Measurements from ENCODE around the gene MUC6. TPM values are rescaled to one million over a fixed set of nuclear protein-coding genes. Genes with fewer than 3 reads are reported as not detected.

The MUC6 gene
- total RNA-seq, 1 experiment from 2014 or later: not detected

DNA sequence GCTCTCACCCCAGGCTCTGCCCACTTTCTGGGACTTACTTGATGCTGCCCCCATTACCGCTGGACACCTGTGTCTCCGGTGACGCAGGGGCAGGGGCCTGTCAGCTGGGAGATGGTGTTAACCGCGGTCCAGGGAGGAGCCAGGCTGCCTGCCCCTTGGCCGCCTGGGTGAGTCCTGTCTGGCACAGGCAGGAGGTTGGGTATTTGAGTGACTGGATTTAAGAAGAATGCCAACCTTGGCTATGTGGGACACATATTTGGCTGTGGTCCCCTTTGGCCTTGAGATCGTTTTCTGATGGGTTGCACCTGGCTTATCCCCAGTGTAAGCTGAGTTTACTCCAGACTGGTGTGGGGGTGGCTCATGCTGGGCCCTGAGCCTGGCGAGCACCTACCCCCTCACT is 2.5 kb downstream of the MUC6 start:
- Histone ChIP-seq H3K36me3 (ENCODE audit: insufficient read depth, low read length, poor library complexity, severe bottlenecking) (no peaks in the 10 kb centered on the region), H3K4me3 (ENCODE audit: low read depth, low read length, poor library complexity, severe bottlenecking) (no peak overlapping the region), H3K4me1 (ENCODE audit: insufficient read depth, low read length, poor library complexity, severe bottlenecking) (no peaks in the 10 kb centered on the region), H3K27ac (ENCODE audit: low read depth, low read length, poor library complexity, severe bottlenecking) (no peak overlapping the region), H3K27me3 (replicated peaks; ENCODE audit: insufficient read depth, low read depth, low read length, poor library complexity) (no peaks in the 10 kb centered on the region), H3K9me3 (ENCODE audit: low read depth, low read length, poor library complexity, severe bottlenecking) (no peaks in the 10 kb centered on the region)
- TF ChIP-seq EZH2 (IDR thresholded peaks at IDR 0.05; ENCODE audit: borderline replicate concordance, low read depth, low read length, poor library complexity, severe bottlenecking): no peak
- TF ChIP-seq, protein P1, sequence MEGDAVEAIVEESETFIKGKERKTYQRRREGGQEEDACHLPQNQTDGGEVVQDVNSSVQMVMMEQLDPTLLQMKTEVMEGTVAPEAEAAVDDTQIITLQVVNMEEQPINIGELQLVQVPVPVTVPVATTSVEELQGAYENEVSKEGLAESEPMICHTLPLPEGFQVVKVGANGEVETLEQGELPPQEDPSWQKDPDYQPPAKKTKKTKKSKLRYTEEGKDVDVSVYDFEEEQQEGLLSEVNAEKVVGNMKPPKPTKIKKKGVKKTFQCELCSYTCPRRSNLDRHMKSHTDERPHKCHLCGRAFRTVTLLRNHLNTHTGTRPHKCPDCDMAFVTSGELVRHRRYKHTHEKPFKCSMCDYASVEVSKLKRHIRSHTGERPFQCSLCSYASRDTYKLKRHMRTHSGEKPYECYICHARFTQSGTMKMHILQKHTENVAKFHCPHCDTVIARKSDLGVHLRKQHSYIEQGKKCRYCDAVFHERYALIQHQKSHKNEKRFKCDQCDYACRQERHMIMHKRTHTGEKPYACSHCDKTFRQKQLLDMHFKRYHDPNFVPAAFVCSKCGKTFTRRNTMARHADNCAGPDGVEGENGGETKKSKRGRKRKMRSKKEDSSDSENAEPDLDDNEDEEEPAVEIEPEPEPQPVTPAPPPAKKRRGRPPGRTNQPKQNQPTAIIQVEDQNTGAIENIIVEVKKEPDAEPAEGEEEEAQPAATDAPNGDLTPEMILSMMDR (conservative IDR thresholded peaks at IDR 0.05; ENCODE audit: low read depth, low read length): no peak
- BruUV-seq (replicated peaks): no TSS peak
- ChIA-PET POLR2A (ENCODE audit: low non-redundant PET) (no interaction called here), CTCF (no interaction called here)
- DNase-seq (ENCODE audit: low spot score): no peak
- intact Hi-C loops (cut with micrococcal nuclease; ENCODE audit: unreplicated experiment): no loop called here

DNA sequence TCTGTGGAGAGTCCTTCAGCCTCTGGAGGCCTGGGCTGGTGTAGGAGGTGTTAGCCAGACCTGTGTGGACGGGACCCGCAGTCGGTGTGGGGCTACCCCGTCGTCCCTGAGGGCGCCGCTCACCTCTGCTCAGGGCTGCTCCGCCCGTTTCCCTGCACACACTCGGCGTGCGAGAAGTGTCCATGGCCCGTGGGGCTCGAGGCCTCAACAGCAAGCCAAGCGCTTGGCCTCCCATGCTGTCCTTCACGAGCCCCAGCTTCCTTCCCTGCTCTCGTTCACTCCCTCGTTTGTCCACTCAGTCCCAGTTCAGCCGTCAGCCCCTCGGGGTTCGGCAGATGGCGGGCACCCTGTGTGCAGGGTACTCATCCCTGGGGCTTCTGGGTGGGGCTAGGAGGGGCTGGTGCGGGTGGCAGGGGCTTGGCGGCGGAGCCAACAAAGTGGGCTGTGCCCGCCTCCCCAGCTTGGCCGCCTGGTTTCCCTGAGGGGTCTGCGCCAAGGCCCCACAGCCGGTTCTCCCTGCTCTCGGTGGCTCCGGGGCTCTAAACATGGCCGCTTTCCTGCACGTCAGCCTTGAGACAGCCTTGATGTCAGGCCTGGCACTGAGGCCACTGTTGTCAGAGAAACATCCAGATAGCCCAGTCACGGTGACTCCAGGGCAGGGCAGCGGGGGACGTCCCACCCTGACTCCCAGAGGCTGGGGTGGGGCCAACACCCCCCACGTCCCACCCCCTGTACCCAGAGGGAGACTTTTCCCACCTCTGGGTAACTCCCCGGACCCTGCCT is 3.3 kb downstream of the MUC6 start:
- Histone ChIP-seq H3K4me3 (ENCODE audit: low read depth, low read length, poor library complexity, severe bottlenecking) (no peak overlapping the region), H3K9me3 (ENCODE audit: low read depth, low read length, poor library complexity, severe bottlenecking) (no peaks in the 10 kb centered on the region), H3K27ac (ENCODE audit: low read depth, low read length, poor library complexity, severe bottlenecking) (no peak overlapping the region), H3K27me3 (replicated peaks; ENCODE audit: insufficient read depth, low read depth, low read length, poor library complexity) (no peaks in the 10 kb centered on the region), H3K4me1 (ENCODE audit: insufficient read depth, low read length, poor library complexity, severe bottlenecking) (no peaks in the 10 kb centered on the region), H3K36me3 (ENCODE audit: insufficient read depth, low read length, poor library complexity, severe bottlenecking) (no peaks in the 10 kb centered on the region)
- ChIA-PET POLR2A (ENCODE audit: low non-redundant PET) (no interaction called here), CTCF (no interaction called here)
- intact Hi-C loops (cut with micrococcal nuclease; ENCODE audit: unreplicated experiment): no loop called here
- DNase-seq (ENCODE audit: low spot score): no peak
- BruUV-seq (replicated peaks): no TSS peak
- no peak for TF ChIP-seq EZH2 (IDR thresholded peaks at IDR 0.05; ENCODE audit: borderline replicate concordance, low read depth, low read length, poor library complexity, severe bottlenecking)
- TF ChIP-seq, protein P1 (conservative IDR thresholded peaks at IDR 0.05; ENCODE audit: low read depth, low read length): no peak

DNA sequence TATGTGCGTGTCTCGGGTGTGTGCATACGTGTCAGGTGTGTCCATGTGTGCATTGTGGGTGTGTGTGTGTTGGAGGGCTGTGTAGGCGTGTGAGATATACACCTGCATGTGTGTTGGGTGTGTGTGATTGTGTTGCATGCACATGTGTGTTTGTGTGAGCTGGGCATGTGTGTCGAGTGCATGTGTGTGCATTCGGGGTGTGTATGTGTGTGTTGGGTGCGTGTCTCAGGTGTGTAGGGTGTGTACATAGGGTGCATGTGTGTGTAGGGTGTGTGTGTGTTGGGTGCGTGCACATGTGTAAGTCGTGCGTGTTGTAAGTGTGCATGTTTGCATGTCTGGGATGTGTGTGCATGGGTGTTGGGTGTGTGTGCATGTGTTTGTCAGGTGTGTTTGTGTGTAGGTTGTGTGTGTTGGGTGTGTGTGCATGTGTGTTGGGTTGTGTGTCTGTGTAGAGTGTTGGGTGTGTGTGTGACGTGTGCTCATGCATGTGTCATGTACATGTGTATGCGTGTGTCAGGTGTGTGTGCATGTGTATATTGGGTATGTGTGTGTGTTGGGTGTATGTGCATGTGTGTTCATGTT is 4.1 kb downstream of the MUC6 start:
- BruUV-seq (replicated peaks): no TSS peak
- H3K27me3 ChIP-seq (replicated peaks; ENCODE audit: insufficient read depth, low read depth, low read length, poor library complexity): no peaks in the 10 kb centered on the region
- no peak overlapping the region for H3K4me3 ChIP-seq (ENCODE audit: low read depth, low read length, poor library complexity, severe bottlenecking)
- no peak for TF ChIP-seq EZH2 (IDR thresholded peaks at IDR 0.05; ENCODE audit: borderline replicate concordance, low read depth, low read length, poor library complexity, severe bottlenecking)
- TF ChIP-seq, protein P1 (conservative IDR thresholded peaks at IDR 0.05; ENCODE audit: low read depth, low read length): no peak
- H3K27ac ChIP-seq (ENCODE audit: low read depth, low read length, poor library complexity, severe bottlenecking): no peak overlapping the region
- ChIA-PET CTCF (no interaction called here), POLR2A (ENCODE audit: low non-redundant PET) (no interaction called here)
- no peaks in the 10 kb centered on the region for H3K4me1 ChIP-seq (ENCODE audit: insufficient read depth, low read length, poor library complexity, severe bottlenecking)
- H3K36me3 ChIP-seq (ENCODE audit: insufficient read depth, low read length, poor library complexity, severe bottlenecking): no peaks in the 10 kb centered on the region
- H3K9me3 ChIP-seq (ENCODE audit: low read depth, low read length, poor library complexity, severe bottlenecking): no peaks in the 10 kb centered on the region
- DNase-seq (ENCODE audit: low spot score): no peak
- intact Hi-C loops (cut with micrococcal nuclease; ENCODE audit: unreplicated experiment): no loop called here
